ENCODE measurements around the gene CTNND2.

The CTNND2 gene

GRCh38 chr5:11555171-11555570 lies 349.1 kb downstream of the CTNND2 start:
- CTCF ChIA-PET: no interaction called here
- no peak for TF ChIP-seq CTCF (IDR thresholded peaks at IDR 0.05; ENCODE audit: insufficient read depth, low read length, missing control alignments)
- no peak overlapping the region for H3K4me3 ChIP-seq (ENCODE audit: low read depth, low read length)
- POLR2A ChIA-PET: no interaction called here
- DNase-seq (ENCODE audit: low read depth, low spot score): no peak

GRCh38 chr5:11547730-11548129 lies 356.5 kb downstream of the CTNND2 start:
- no peak for DNase-seq (ENCODE audit: low read depth, low spot score)
- no peak for TF ChIP-seq CTCF (IDR thresholded peaks at IDR 0.05; ENCODE audit: insufficient read depth, low read length, missing control alignments)
- ChIA-PET POLR2A (no interaction called here), CTCF (no interaction called here)
- no peak overlapping the region for H3K4me3 ChIP-seq (ENCODE audit: low read depth, low read length)

GRCh38 chr5:11547140-11547539 lies 357.1 kb downstream of the CTNND2 start:
- DNase-seq (ENCODE audit: low read depth, low spot score): no peak
- H3K4me3 ChIP-seq (ENCODE audit: low read depth, low read length): no peak overlapping the region
- CTCF ChIA-PET: no interaction called here
- POLR2A ChIA-PET: no interaction called here
- no peak for TF ChIP-seq CTCF (IDR thresholded peaks at IDR 0.05; ENCODE audit: insufficient read depth, low read length, missing control alignments)

GRCh38 chr5:11540112-11540511 lies 364.1 kb downstream of the CTNND2 start:
- ChIA-PET POLR2A (no interaction called here), CTCF (no interaction called here)
- TF ChIP-seq CTCF (IDR thresholded peaks at IDR 0.05; ENCODE audit: insufficient read depth, low read length, missing control alignments): no peak
- no peak overlapping the region for H3K4me3 ChIP-seq (ENCODE audit: low read depth, low read length)
- no peak for DNase-seq (ENCODE audit: low read depth, low spot score)

- DNase-seq (ENCODE audit: low read depth, low spot score): no peak
- ChIA-PET CTCF (no interaction called here), POLR2A (no interaction called here)
- H3K4me3 ChIP-seq (ENCODE audit: low read depth, low read length): no peak overlapping the region
- no peak for TF ChIP-seq CTCF (IDR thresholded peaks at IDR 0.05; ENCODE audit: insufficient read depth, low read length, missing control alignments)
These were observed 372.3 kb downstream of the CTNND2 start for GRCh38 chr5:11531811-11532555.

- CTCF ChIA-PET: no interaction called here
- H3K4me3 ChIP-seq (ENCODE audit: low read depth, low read length): no peak overlapping the region
- TF ChIP-seq CTCF (IDR thresholded peaks at IDR 0.05; ENCODE audit: insufficient read depth, low read length, missing control alignments): no peak
- POLR2A ChIA-PET: no interaction called here
- DNase-seq (ENCODE audit: low read depth, low spot score): no peak
These were observed 375.5 kb downstream of the CTNND2 start for GRCh38 chr5:11528720-11529119.
